GM10266 (cell line): ENCODE measurements around the gene EIF4EBP3.
A peak's percentile ranks its signal among the peaks of the same experiment; 100 is the strongest.

Experiments
- DNase-seq: peaks from one replicate; pipeline ENCODE4 v3.0.0; 2012; ENCODE audit errors: extremely low spot score
- CTCF ChIP-seq: IDR thresholded peaks from 2 replicates; pipeline ENCODE4 v1.5.1; 2012; ENCODE audit warnings: mild to moderate bottlenecking, low read depth; ENCODE audit not compliant: control insufficient read depth, insufficient read depth; ENCODE audit errors: missing control alignments

EIF4EBP3 gene

GRCh38 chr5:140547508-140548299 is at the start of gene EIF4EBP3:
Gene EIF4EBP3, plus strand, starts transcription at chr5:140547662. Its CDS starts 76 bp downstream, at chr5:140547738.
- DNase-seq = peak; percentile 82

GRCh38 chr5:140497897-140498296 is 49.6 kb upstream of the EIF4EBP3 start:
- no peak for TF ChIP-seq CTCF
- DNase-seq = no peak

More at GRCh38 chr5:140547508-140548299, at the start of gene EIF4EBP3:
- TF ChIP-seq CTCF = peak; percentile 28

- no peak for TF ChIP-seq CTCF
- no peak for DNase-seq
Measured at GRCh38 chr5:140498591-140498990, 48.9 kb upstream of the EIF4EBP3 start.

- TF ChIP-seq CTCF = no peak
Measured at GRCh38 chr5:140502834-140503233, 44.6 kb upstream of the EIF4EBP3 start.

GRCh38 chr5:140509898-140510297 is 37.6 kb upstream of the EIF4EBP3 start:
- DNase-seq = no peak
- TF ChIP-seq CTCF = no peak

More at GRCh38 chr5:140502834-140503233, 44.6 kb upstream of the EIF4EBP3 start:
- DNase-seq = no peak

- no peak for TF ChIP-seq CTCF
- no peak for DNase-seq
Measured at GRCh38 chr5:140513124-140513523, 34.3 kb upstream of the EIF4EBP3 start.

- no peak for DNase-seq
- no peak for TF ChIP-seq CTCF
Measured at GRCh38 chr5:140524003-140524402, 23.5 kb upstream of the EIF4EBP3 start.
